Sigmoid colon (tissue), 4 donors: ENCODE data around the gene LEMD1.
"Not testable (repeated sequence)": the region's sequence is repeated elsewhere in the genome, so short reads cannot be mapped to it uniquely, and the experiment has no call there.

Experiments used
- POLR2A ChIP-seq, 2 donors: fragments of 450-650 bp; IDR thresholded peaks; one replicate each; pipeline ENCODE4 v1.6.1; 2016; ENCODE audit warnings: antibody characterized with exemption in 2 of 2, mild to moderate bottlenecking in 2 of 2, moderate library complexity in 2 of 2
- POLR2AphosphoS5 ChIP-seq, 4 donors: sonication (generic); formaldehyde crosslinking; IDR thresholded peaks; one replicate each; pipeline ENCODE4 v1.6.1; 2017; ENCODE audit warnings: antibody characterized with exemption in 4 of 4
- TF ChIP-seq, protein P1 (sequence below), 4 experiments: fragments of 450-650 bp in 3 of 4; fragments of 200-600 bp in 1 of 4; IDR thresholded peaks; one replicate each; pipeline ENCODE4 v1.5.1; 2016 to 2019; ENCODE audit warnings: antibody characterized with exemption in 4 of 4, mild to moderate bottlenecking in 3 of 4, moderate library complexity in 2 of 4

DNA sequence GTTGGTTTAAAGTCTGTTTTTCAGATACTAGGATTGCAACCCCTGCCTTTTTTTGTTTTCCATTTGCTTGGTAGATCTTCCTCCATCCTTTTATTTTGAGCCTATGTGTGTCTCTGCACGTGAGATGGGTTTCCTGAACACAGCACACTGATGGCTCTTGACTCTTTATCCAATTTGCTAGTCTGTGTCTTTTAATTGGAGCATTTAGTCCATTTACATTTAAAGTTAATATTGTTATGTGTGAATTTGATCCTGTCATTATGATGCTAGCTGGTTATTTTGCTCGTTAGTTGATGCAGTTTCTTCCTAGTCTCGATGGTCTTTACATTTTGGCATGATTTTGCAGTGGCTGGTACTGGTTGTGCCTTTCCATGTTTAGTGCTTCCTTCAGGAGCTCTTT is 17.4 kb downstream of the LEMD1 start:
- TF ChIP-seq, protein P1, sequence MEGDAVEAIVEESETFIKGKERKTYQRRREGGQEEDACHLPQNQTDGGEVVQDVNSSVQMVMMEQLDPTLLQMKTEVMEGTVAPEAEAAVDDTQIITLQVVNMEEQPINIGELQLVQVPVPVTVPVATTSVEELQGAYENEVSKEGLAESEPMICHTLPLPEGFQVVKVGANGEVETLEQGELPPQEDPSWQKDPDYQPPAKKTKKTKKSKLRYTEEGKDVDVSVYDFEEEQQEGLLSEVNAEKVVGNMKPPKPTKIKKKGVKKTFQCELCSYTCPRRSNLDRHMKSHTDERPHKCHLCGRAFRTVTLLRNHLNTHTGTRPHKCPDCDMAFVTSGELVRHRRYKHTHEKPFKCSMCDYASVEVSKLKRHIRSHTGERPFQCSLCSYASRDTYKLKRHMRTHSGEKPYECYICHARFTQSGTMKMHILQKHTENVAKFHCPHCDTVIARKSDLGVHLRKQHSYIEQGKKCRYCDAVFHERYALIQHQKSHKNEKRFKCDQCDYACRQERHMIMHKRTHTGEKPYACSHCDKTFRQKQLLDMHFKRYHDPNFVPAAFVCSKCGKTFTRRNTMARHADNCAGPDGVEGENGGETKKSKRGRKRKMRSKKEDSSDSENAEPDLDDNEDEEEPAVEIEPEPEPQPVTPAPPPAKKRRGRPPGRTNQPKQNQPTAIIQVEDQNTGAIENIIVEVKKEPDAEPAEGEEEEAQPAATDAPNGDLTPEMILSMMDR (IDR thresholded peaks at IDR 0.05) = not testable (repeated sequence)
- TF ChIP-seq POLR2AphosphoS5, POLR2A (IDR thresholded peaks at IDR 0.05): not testable (repeated sequence)
